ENCODE results near the gene CCDC40. TPM values are rescaled to one million over a fixed set of nuclear protein-coding genes. Genes with fewer than 3 reads are reported as not detected.

The CCDC40 gene
- total RNA-seq, 1 donor: 6.9 TPM

- DNase-seq (ENCODE audit: low read depth): no peak
- no peak overlapping the region for H3K4me3 ChIP-seq (ENCODE audit: low read depth, low read length)
- no peak for TF ChIP-seq CTCF (IDR thresholded peaks at IDR 0.05; ENCODE audit: insufficient read depth, low read depth, low read length)
Observed at GRCh38 chr17:80006811-80007752, 29.4 kb upstream of the CCDC40 start.

GRCh38 chr17:80007939-80008338, 28.5 kb upstream of the CCDC40 start:
- DNase-seq (ENCODE audit: low read depth): no peak
- TF ChIP-seq CTCF (IDR thresholded peaks at IDR 0.05; ENCODE audit: insufficient read depth, low read depth, low read length): no peak
- H3K4me3 ChIP-seq (ENCODE audit: low read depth, low read length): no peak overlapping the region

GRCh38 chr17:80008383-80008840, 28.0 kb upstream of the CCDC40 start:
- peak; percentile 64 for DNase-seq (ENCODE audit: low read depth)
- no peak overlapping the region for H3K4me3 ChIP-seq (ENCODE audit: low read depth, low read length)
- TF ChIP-seq CTCF (IDR thresholded peaks at IDR 0.05; ENCODE audit: insufficient read depth, low read depth, low read length): peak; percentile 96

GRCh38 chr17:80008848-80009247, 27.6 kb upstream of the CCDC40 start:
- TF ChIP-seq CTCF (IDR thresholded peaks at IDR 0.05; ENCODE audit: insufficient read depth, low read depth, low read length): no peak
- DNase-seq (ENCODE audit: low read depth): no peak

GRCh38 chr17:80009391-80010282, 26.8 kb upstream of the CCDC40 start:
- no peak for DNase-seq (ENCODE audit: low read depth)
- H3K4me3 ChIP-seq (ENCODE audit: low read depth, low read length): no peak overlapping the region
- no peak for TF ChIP-seq CTCF (IDR thresholded peaks at IDR 0.05; ENCODE audit: insufficient read depth, low read depth, low read length)

More at GRCh38 chr17:80008848-80009247, 27.6 kb upstream of the CCDC40 start:
- H3K4me3 ChIP-seq (ENCODE audit: low read depth, low read length): no peak overlapping the region

- no peak for DNase-seq (ENCODE audit: low read depth)
- H3K4me3 ChIP-seq (ENCODE audit: low read depth, low read length): no peak overlapping the region
- TF ChIP-seq CTCF (IDR thresholded peaks at IDR 0.05; ENCODE audit: insufficient read depth, low read depth, low read length): no peak
Observed at GRCh38 chr17:80010283-80010858, 26.1 kb upstream of the CCDC40 start.

Measured in fibroblast of villous mesenchyme (primary cell).